GM18499 (cell line): Measurements from ENCODE around the gene NOD2.

Experiments used
- ATAC-seq: cut with Tn5 transposase; IDR thresholded peaks from one replicate; pipeline ENCODE4 v1.9.1; 2021; ENCODE audit warnings: moderate number of reproducible peaks; ENCODE audit not compliant: insufficient read depth, unreplicated experiment

The NOD2 gene

GRCh38 chr16:50711040-50711439 lies 17.6 kb downstream of the NOD2 start:
- no peak for ATAC-seq

GRCh38 chr16:50711862-50712559 lies 18.6 kb downstream of the NOD2 start:
- ATAC-seq = no peak

GRCh38 chr16:50712560-50712898 lies 19.1 kb downstream of the NOD2 start:
- no peak for ATAC-seq

- no peak for ATAC-seq
These were observed 19.6 kb downstream of the NOD2 start for GRCh38 chr16:50712956-50713355.

- ATAC-seq = no peak
These were observed 23.7 kb downstream of the NOD2 start for GRCh38 chr16:50717091-50717490.

GRCh38 chr16:50717494-50717893 lies 24.1 kb downstream of the NOD2 start:
- no peak for ATAC-seq

- no peak for ATAC-seq
These were observed 24.8 kb downstream of the NOD2 start for GRCh38 chr16:50718061-50718760.

GRCh38 chr16:50718761-50719400 lies 25.5 kb downstream of the NOD2 start:
- no peak for ATAC-seq

GRCh38 chr16:50719401-50720337 lies 26.3 kb downstream of the NOD2 start:
- no peak for ATAC-seq

GRCh38 chr16:50721549-50722404 lies 28.4 kb downstream of the NOD2 start:
- no peak for ATAC-seq

GRCh38 chr16:50722405-50722737 lies 29.0 kb downstream of the NOD2 start:
- ATAC-seq = no peak

- no peak for ATAC-seq
These were observed 29.6 kb downstream of the NOD2 start for GRCh38 chr16:50722960-50723359.

GRCh38 chr16:50724306-50724705 lies 30.9 kb downstream of the NOD2 start:
- ATAC-seq = no peak

- no peak for ATAC-seq
These were observed 38.0 kb downstream of the NOD2 start for GRCh38 chr16:50731130-50731988.

- ATAC-seq = no peak
These were observed 38.8 kb downstream of the NOD2 start for GRCh38 chr16:50731989-50732832.

- ATAC-seq = no peak
These were observed 40.1 kb downstream of the NOD2 start for GRCh38 chr16:50733468-50733867.

GRCh38 chr16:50735629-50736122 lies 42.3 kb downstream of the NOD2 start:
- no peak for ATAC-seq

- ATAC-seq = no peak
These were observed 43.0 kb downstream of the NOD2 start for GRCh38 chr16:50736448-50736847.
